H9 (cell line): ENCODE measurements around the gene NR5A1. TPM values are rescaled to one million over a fixed set of nuclear protein-coding genes. Genes with fewer than 3 reads are reported as not detected.

Source experiments
- DNase-seq: peaks from one replicate; pipeline ENCODE4 v3.0.0-alpha.2; 2017
- H2AFZ ChIP-seq: one replicate; pipeline ENCODE4 v1.6.1; 2013; ENCODE audit warnings: mild to moderate bottlenecking, low read length, control low read depth, moderate library complexity
- H2AK5ac ChIP-seq: 2 replicates; pipeline ENCODE4 v1.6.1; 2013; ENCODE audit warnings: low read length, control low read depth, mixed read lengths; ENCODE audit not compliant: insufficient read length
- H2BK120ac ChIP-seq: one replicate; pipeline ENCODE4 v1.6.1; 2013; ENCODE audit warnings: low read depth, mild to moderate bottlenecking, low read length, control low read depth, inconsistent platforms; ENCODE audit not compliant: poor library complexity, severe bottlenecking
- H2BK12ac ChIP-seq: 2 replicates; pipeline ENCODE4 v1.6.1; 2013; ENCODE audit warnings: low read length, control low read depth, mixed read lengths, low read depth; ENCODE audit not compliant: insufficient read length
- H2BK15ac ChIP-seq: 2 replicates; pipeline ENCODE4 v1.6.1; 2013; ENCODE audit warnings: low read depth, low read length, control low read depth
- H2BK20ac ChIP-seq: one replicate; pipeline ENCODE4 v1.6.1; 2013; ENCODE audit warnings: low read depth, mild to moderate bottlenecking, low read length, control low read depth, inconsistent platforms; ENCODE audit not compliant: poor library complexity, severe bottlenecking
- H2BK5ac ChIP-seq: 2 replicates; pipeline ENCODE4 v1.6.1; 2013; ENCODE audit warnings: low read length, control low read depth, mixed read lengths; ENCODE audit not compliant: insufficient read length
- H3K14ac ChIP-seq: 2 replicates; pipeline ENCODE4 v1.6.1; 2013; ENCODE audit warnings: low read length, control low read depth; ENCODE audit not compliant: insufficient read depth
- H3K18ac ChIP-seq: 2 replicates; pipeline ENCODE4 v1.6.1; 2013; ENCODE audit warnings: low read depth, mild to moderate bottlenecking, mixed read lengths, low read length, control low read depth; ENCODE audit not compliant: insufficient read length
- H3K23ac ChIP-seq: 2 replicates; pipeline ENCODE4 v1.6.1; 2013; ENCODE audit warnings: low read length, control low read depth, mixed read lengths, low read depth; ENCODE audit not compliant: insufficient read length
- H3K23me2 ChIP-seq: 2 replicates; pipeline ENCODE4 v1.6.1; 2013; ENCODE audit warnings: low read depth, mild to moderate bottlenecking, mixed read lengths, low read length, control low read depth; ENCODE audit not compliant: insufficient read length, poor library complexity, severe bottlenecking
- H3K27ac ChIP-seq: 2 replicates; pipeline ENCODE4 v1.5.1; 2013; ENCODE audit warnings: low read length, control low read depth, mixed read lengths, low read depth; ENCODE audit not compliant: insufficient read length
- H3K27me3 ChIP-seq: 2 replicates; pipeline ENCODE4 v1.6.1; 2013; ENCODE audit warnings: low read length, control low read depth, inconsistent platforms; ENCODE audit not compliant: insufficient read depth
- H3K4ac ChIP-seq: 2 replicates; pipeline ENCODE4 v1.6.1; 2013; ENCODE audit warnings: low read depth, mild to moderate bottlenecking, control low read depth, inconsistent platforms, low read length, moderate library complexity
- H3K4me1 ChIP-seq: 2 replicates; pipeline ENCODE4 v1.6.1; 2013; ENCODE audit warnings: low read length, control low read depth, inconsistent platforms; ENCODE audit not compliant: insufficient read depth
- H3K4me2 ChIP-seq: 2 replicates; pipeline ENCODE4 v1.6.1; 2013; ENCODE audit warnings: low read length, control low read depth, mixed read lengths; ENCODE audit not compliant: insufficient read length, insufficient read depth
- H3K56ac ChIP-seq: 2 replicates; pipeline ENCODE4 v1.6.1; 2013; ENCODE audit warnings: low read depth, mild to moderate bottlenecking, mixed read lengths, low read length, control low read depth; ENCODE audit not compliant: insufficient read length
- H3K79me1 ChIP-seq: 2 replicates; pipeline ENCODE4 v1.6.1; 2013; ENCODE audit warnings: low read depth, mild to moderate bottlenecking, moderate library complexity, low read length, control low read depth, inconsistent platforms; ENCODE audit not compliant: insufficient read depth, poor library complexity, severe bottlenecking
- H3K79me2 ChIP-seq: 2 replicates; pipeline ENCODE4 v1.6.1; 2013; ENCODE audit warnings: low read length, control low read depth, inconsistent platforms; ENCODE audit not compliant: insufficient read depth
- H3K9ac ChIP-seq: 2 replicates; pipeline ENCODE4 v1.6.1; 2013; ENCODE audit warnings: low read length, control low read depth, mixed read lengths; ENCODE audit not compliant: insufficient read length; ENCODE audit errors: extremely low read depth
- H3K9me3 ChIP-seq: one replicate; pipeline ENCODE4 v1.6.1; 2013; ENCODE audit warnings: low read depth, low read length, inconsistent platforms; ENCODE audit not compliant: control insufficient read depth
- H3T11ph ChIP-seq: one replicate; pipeline ENCODE4 v1.6.1; 2013; ENCODE audit warnings: mild to moderate bottlenecking, low read length, control low read depth, inconsistent platforms
- H4K20me1 ChIP-seq: one replicate; pipeline ENCODE4 v1.6.1; 2013; ENCODE audit not compliant: control insufficient read depth, insufficient read length, insufficient read depth
- H4K5ac ChIP-seq: 2 replicates; pipeline ENCODE4 v1.6.1; 2013; ENCODE audit warnings: low read depth, mild to moderate bottlenecking, mixed read lengths, low read length, control low read depth; ENCODE audit not compliant: insufficient read length
- H4K8ac ChIP-seq: replicated peaks from 2 replicates; pipeline ENCODE4 v1.6.1; 2013; ENCODE audit warnings: low read length, control low read depth, mixed read lengths, low read depth; ENCODE audit not compliant: insufficient read length
- H4K91ac ChIP-seq: 2 replicates; pipeline ENCODE4 v1.6.1; 2013; ENCODE audit warnings: low read depth, mild to moderate bottlenecking, moderate library complexity, mixed read lengths, low read length, control low read depth; ENCODE audit not compliant: insufficient read length
- H3K27ac Mint-ChIP-seq, 3 experiments: 2 replicates in 2 of 3; 3 replicates in 1 of 3; pipeline ENCODE4 v1.8.0; 2020 to 2021; ENCODE audit warnings: mixed read lengths in 3 of 3, mild to moderate bottlenecking in 1 of 3, moderate library complexity in 1 of 3
- H3K27me3 Mint-ChIP-seq: 2 replicates; pipeline ENCODE4 v1.8.0; 2021; ENCODE audit warnings: low read depth, mild to moderate bottlenecking, moderate library complexity, mixed read lengths
- H3K36me3 Mint-ChIP-seq, 3 experiments: 2 replicates in 2 of 3; 3 replicates in 1 of 3; pipeline ENCODE4 v1.8.0; 2020 to 2021; ENCODE audit warnings: low read depth in 3 of 3, mixed read lengths in 3 of 3; ENCODE audit not compliant: insufficient read depth in 1 of 3
- H3K4me1 Mint-ChIP-seq, 2 experiments: 2 replicates each; pipeline ENCODE4 v1.8.0; 2020; ENCODE audit warnings: mixed read lengths in 2 of 2
- H3K4me3 Mint-ChIP-seq, 2 experiments: 2 replicates in 1 of 2; 3 replicates in 1 of 2; pipeline ENCODE4 v1.8.0; 2020 to 2021; ENCODE audit warnings: mild to moderate bottlenecking in 2 of 2, mixed read lengths in 2 of 2, moderate library complexity in 1 of 2
- H3K9me3 Mint-ChIP-seq, 2 experiments: 2 replicates in 1 of 2; 3 replicates in 1 of 2; pipeline ENCODE4 v1.8.0; 2020; ENCODE audit warnings: mild to moderate bottlenecking in 2 of 2, mixed read lengths in 2 of 2, moderate library complexity in 1 of 2
- WGBS: extraction: QIAGEN DNeasy Blood & Tissue Kit; methylation state at CpG from one replicate; pipeline ENCODE4 v1.1.7; 2013; ENCODE audit warnings: missing lambda C conversion rate, low lambda C conversion rate, mixed read lengths; ENCODE audit not compliant: insufficient read length; ENCODE audit errors: extremely low coverage; 5-methylcytosine and 5-hydroxymethylcytosine counted together
- total RNA-seq: library from RNA; stranded (reverse); gene quantifications from 2 replicates; pipeline ENCODE4 v1.2.1, GENCODE V29; 2021
- TF ChIP-seq, protein P1 (sequence below): fragments of 200-600 bp; sonication (generic); conservative IDR thresholded peaks from 3 replicates; pipeline ENCODE4 v1.8.0; 2021; ENCODE audit warnings: antibody characterized with exemption, mild to moderate bottlenecking

NR5A1 gene
- total RNA-seq, 1 experiment from 2014 or later: 0.37 TPM

DNA sequence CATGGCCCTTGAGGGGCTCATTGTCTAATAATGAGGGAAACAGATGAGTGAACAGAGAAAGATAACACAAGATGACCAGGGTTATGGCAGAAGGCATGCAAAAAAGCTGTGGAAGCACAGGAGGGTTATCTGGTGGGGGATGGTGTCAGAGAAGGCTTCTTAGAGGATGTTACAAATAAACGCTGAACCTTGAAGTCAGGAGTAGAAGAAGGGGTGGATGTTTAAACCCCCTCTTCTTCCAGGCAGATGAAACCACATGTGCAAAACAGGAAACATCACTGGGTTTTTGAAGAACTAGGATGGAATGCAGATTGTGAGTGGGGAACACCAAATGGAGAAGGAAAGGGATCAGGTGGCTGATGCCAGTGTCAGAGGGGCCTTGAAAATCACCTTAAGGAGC is 41.8 kb upstream of the NR5A1 start:
- no peaks in the 10 kb centered on the region for H3K9me3 ChIP-seq
- no peak overlapping the region for H2AFZ ChIP-seq
- no peaks in the 10 kb centered on the region for H3K23me2 ChIP-seq
- no peaks in the 10 kb centered on the region for H3K27me3 Mint-ChIP-seq
- H2BK5ac ChIP-seq: no peak overlapping the region
- H3K9me3 Mint-ChIP-seq: no peaks in the 10 kb centered on the region
- H3K4ac ChIP-seq: no peak overlapping the region
- no peak overlapping the region for H3K9ac ChIP-seq
- H3K23ac ChIP-seq: no peak overlapping the region
- H3K4me1 Mint-ChIP-seq: peaks cover 9 to 10% of the 10 kb centered on the region in 2 experiments
- H3K27ac Mint-ChIP-seq: peak overlapping the region in 1 of 3 experiments; percentile 55; a peak in 2 of 7 replicates
- H3K18ac ChIP-seq: no peak overlapping the region
- no CpG with 5 or more reads among the region's 1 CpG for WGBS
- no peaks in the 10 kb centered on the region for H4K20me1 ChIP-seq
- no peak overlapping the region for H2BK12ac ChIP-seq
- TF ChIP-seq, protein P1, sequence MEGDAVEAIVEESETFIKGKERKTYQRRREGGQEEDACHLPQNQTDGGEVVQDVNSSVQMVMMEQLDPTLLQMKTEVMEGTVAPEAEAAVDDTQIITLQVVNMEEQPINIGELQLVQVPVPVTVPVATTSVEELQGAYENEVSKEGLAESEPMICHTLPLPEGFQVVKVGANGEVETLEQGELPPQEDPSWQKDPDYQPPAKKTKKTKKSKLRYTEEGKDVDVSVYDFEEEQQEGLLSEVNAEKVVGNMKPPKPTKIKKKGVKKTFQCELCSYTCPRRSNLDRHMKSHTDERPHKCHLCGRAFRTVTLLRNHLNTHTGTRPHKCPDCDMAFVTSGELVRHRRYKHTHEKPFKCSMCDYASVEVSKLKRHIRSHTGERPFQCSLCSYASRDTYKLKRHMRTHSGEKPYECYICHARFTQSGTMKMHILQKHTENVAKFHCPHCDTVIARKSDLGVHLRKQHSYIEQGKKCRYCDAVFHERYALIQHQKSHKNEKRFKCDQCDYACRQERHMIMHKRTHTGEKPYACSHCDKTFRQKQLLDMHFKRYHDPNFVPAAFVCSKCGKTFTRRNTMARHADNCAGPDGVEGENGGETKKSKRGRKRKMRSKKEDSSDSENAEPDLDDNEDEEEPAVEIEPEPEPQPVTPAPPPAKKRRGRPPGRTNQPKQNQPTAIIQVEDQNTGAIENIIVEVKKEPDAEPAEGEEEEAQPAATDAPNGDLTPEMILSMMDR: no peak
- no peak overlapping the region for H4K8ac ChIP-seq
- peaks cover 0 to 8% (median 0%) of the 10 kb centered on the region in 3 experiments; a peak in 3 of 7 replicates for H3K36me3 Mint-ChIP-seq
- peaks cover 5% of the 10 kb centered on the region; the same call in 1 of the 2 replicates for H3K4me1 ChIP-seq
- no peak overlapping the region for H3K14ac ChIP-seq
- H3K27ac ChIP-seq: peak overlapping the region; percentile 28
- no peak overlapping the region for H2AK5ac ChIP-seq
- H3K27me3 ChIP-seq: no peaks in the 10 kb centered on the region
- no peak overlapping the region for H2BK120ac ChIP-seq
- no peaks in the 10 kb centered on the region for H3K79me2 ChIP-seq
- H4K91ac ChIP-seq: no peak overlapping the region
- no peak overlapping the region for H3K4me2 ChIP-seq
- no peak overlapping the region for H4K5ac ChIP-seq
- no peak overlapping the region for H3T11ph ChIP-seq
- no peak overlapping the region for H2BK20ac ChIP-seq
- H2BK15ac ChIP-seq: no peak overlapping the region
- no peaks in the 10 kb centered on the region for H3K79me1 ChIP-seq
- no peak for DNase-seq
- no peak overlapping the region for H3K4me3 Mint-ChIP-seq
- no peak overlapping the region for H3K56ac ChIP-seq
